ELF-1 (cell line): ENCODE measurements around the gene NXPE4.

Source experiments
- DNase-seq: peaks from one replicate; pipeline ENCODE4 v3.0.0-alpha.2; 2016; ENCODE audit warnings: low read depth, low spot score

Gene NXPE4

DNA sequence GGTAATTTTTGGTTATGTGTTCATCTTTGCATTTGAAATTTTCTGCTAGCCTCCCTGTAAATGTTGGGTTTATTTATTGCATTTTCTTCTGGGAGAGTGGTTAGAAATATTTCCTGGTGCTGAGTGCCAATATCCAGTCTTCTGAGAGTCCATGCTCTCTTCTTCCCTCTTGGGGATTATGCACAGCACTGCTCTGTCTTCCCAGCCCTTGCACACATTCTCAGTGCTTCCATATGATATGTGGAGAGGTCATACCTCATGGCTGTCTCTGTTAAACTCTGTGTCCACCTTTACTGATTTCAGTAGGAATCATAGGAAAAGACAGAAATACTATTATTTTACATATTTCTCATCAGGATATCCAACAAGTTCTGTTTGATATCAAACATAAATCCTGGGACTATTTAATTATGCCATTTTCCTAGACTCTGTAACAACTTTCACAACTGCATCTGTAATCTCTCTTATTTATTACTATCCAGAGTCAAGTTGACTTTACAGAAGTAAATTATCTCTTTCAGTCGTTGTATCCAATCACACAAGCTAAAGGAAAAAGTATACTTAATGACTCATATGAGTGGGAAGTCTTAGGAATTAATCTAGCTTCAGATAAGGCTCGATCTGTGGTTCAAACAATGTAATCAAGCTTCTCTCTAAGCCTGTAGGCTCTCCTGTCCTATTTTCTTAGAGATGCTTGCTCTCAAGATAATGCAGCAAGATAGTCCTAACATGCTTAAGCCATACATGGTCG lies 33.2 kb downstream of the NXPE4 start:
- no peak for DNase-seq

DNA sequence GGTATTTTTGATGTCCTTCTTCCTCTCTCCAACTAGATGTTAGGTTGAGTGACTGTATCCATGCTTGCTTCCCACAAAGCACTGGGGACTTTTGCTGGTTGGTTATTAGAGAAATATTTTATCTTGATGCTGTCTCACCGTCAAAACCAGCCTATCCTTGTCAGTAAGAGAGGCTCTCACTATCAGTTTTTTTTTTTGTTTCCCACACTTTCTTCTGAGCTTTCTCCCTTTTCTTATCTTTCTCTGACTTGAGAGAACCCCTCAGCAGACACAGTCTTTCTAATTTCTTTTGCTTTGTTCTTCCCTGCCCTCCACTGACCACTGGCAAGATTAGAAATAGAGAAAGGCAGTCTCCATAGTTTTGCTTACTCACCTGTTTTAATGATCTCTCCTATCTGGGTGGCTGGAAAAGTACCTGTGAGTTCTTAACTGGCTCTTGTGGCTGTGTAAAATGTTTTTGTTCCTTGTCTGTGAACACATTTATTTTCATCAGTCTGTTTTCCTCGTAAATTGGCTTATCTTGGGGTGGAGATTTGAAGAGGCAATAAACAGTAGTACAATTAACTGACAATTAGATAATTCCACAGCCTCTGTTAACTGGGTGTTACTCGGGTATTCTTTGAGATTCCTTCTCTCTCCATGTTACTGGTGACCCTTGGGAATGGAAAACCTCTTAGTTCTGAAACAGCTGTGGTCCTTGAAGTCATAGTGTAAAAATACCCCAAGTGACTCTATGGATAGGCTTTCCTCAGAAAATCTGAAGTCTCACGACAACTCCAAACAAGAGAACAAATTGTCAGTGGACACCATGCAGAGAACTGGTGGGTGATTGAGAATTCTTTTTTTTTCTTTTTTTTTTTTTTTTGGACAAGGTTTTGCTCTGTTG lies 35.9 kb downstream of the NXPE4 start, which contains the start of gene NXPE1:
NXPE1 (minus strand) TSS at position 457 of the 886 bp plus-strand sequence. CDS start 8,680 bp downstream, outside the sequence.
- DNase-seq: no peak

DNA sequence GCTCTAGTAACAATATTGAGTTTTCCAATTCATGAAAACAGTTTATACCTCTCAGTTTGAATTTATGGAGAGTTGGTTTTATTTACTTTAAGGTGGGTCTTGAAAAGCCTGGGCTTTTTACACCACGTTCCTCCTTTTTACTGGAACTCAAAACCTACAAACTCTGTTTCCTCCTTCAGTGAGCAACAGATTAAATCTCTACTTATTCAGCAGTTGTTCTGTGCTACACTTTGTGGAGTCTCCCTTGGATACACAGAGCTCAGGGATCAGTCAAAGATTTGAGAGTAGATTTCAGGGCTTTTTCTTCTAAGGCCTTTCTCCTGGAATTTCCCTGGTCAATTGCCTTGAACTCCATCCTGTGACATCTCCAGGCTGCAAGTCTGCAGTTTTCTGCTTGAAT lies 39.5 kb downstream of the NXPE4 start:
- peak; percentile 4 for DNase-seq

DNA sequence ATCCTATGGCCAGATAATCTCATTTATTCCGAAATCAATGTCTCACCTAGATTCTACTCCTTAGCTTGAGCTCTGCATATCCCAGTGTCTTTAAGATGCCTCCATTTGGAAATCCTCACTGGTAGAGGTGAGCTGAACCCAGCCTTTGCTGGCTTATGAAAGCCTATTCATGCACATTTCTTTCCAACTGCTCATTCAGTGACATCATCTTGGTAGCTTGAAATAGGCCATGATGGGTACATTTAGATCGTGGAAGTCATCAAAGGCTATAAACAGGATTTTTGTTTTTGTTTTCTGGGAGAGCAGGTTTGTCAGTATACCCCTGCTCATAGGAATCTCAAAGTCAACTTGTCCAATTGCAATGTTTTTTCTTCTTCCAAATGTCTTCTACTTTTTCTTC lies 41.9 kb downstream of the NXPE4 start:
- no peak for DNase-seq

DNA sequence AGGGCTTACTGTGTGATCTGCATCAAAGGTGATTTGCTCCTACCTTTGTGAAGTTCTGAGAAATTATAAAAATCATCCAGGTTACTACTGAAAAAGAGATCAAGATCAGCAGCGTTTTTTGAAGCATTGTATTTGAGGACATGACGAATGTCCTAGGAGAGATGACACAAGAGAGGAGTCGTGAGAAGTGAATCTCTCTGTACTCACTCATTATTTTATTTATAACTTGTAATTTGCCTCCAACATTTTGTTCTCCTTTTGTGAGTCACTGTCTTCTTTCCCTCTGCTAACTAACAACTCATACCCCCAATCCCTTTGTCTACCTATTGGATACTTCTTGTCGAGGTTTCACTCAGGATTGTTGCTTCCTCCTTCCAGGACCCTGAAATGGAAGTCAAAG lies 44.5 kb downstream of the NXPE4 start:
- no peak for DNase-seq

DNA sequence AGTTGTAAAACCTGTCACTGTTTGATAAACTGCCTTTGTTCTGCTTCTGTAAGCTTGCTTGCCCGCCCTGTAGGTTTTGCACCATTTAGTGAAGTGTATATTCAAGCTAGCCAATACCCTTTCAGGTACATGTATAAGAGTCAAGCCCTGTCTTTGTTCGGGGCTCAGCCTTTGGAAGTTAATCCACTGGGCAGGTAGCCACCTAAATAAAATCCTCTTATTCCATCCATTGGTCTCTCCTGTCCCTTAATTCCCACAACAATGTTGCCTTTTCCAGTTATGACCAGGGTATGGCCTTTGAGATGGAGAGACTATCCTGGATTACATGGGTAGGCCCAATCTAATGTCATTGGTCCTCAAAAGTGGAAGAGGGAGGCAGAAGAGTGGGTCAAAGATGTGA lies 69.9 kb downstream of the NXPE4 start:
- no peak for DNase-seq

DNA sequence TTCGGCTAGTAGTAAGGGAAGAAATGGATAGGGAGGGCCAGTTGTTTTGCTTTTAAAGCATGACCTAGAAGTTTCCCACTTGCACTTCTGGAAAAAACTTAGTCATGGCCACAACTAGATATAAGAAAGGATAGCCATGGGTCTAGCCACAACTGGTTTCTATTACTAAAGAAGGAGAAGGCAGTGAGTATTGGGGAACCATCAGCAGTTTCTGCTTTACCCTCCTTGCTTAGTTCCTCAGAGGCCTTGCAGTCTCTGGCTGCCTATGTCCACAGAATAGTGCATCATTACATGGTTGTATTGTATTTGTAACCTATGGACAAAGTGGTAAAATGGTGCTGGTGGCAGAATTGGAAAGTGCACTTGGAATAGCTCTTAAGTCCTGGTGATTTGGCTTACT lies 71.5 kb downstream of the NXPE4 start:
- no peak for DNase-seq

DNA sequence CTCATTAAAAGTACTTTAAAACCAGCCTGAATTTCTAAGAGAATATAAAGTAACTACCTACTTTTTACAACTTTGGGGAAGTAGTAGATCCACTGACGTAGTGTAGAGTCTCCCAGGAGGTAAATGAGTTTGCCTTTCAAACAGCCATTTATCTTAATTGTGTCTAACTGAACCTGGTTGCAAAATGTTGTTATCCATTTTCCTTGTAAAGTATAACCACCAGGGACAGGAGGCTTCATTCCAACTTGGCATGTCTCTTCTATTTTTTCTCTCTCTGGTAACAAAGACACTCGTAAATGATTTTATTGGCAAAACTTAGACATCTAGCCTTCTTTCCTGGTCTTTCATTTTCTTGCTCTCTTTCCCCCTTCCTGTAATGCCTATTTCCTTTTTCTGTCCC lies 72.8 kb downstream of the NXPE4 start:
- DNase-seq: no peak
